Smooth muscle cell (in vitro differentiated cells): Measurements from ENCODE around the gene DMAP1. TPM values are rescaled to one million over a fixed set of nuclear protein-coding genes. Genes with fewer than 3 reads are reported as not detected.

Experiments
- DNase-seq: peaks from one replicate; lab custom pipeline; 2025; ENCODE audit not compliant: unreplicated experiment; lab: John Stamatoyannopoulos, UW
- H2AFZ ChIP-seq: fragments of 200-600 bp; sonication (generic); 2 replicates; pipeline ENCODE4 v1.6.0; 2016; ENCODE audit warnings: antibody characterized with exemption, low read depth, mild to moderate bottlenecking
- H3F3A ChIP-seq: fragments of 200-600 bp; sonication (generic); 2 replicates; pipeline ENCODE4 v1.6.0; 2017; ENCODE audit warnings: antibody characterized with exemption, low read depth
- H3K27ac ChIP-seq: fragments of 200-600 bp; sonication (generic); 2 replicates; pipeline ENCODE4 v1.5.1; 2016; ENCODE audit warnings: low read depth, mild to moderate bottlenecking
- H3K27me3 ChIP-seq: fragments of 200-600 bp; sonication (generic); 2 replicates; pipeline ENCODE4 v1.6.1; 2016; ENCODE audit warnings: low read depth, mild to moderate bottlenecking
- H3K36me3 ChIP-seq: fragments of 200-600 bp; sonication (generic); 2 replicates; pipeline ENCODE4 v1.5.1; 2016; ENCODE audit warnings: low read depth
- H3K4me1 ChIP-seq: fragments of 200-600 bp; sonication (generic); 2 replicates; pipeline ENCODE4 v1.5.1; 2016; ENCODE audit warnings: low read depth
- H3K4me2 ChIP-seq: fragments of 200-600 bp; sonication (generic); 2 replicates; pipeline ENCODE4 v1.6.0; 2016; ENCODE audit warnings: mild to moderate bottlenecking
- H3K4me3 ChIP-seq: fragments of 200-600 bp; sonication (generic); 2 replicates; pipeline ENCODE4 v1.5.1; 2016; ENCODE audit warnings: mild to moderate bottlenecking
- H3K79me2 ChIP-seq: fragments of 200-600 bp; sonication (generic); 2 replicates; pipeline ENCODE4 v1.6.0; 2016; ENCODE audit warnings: low read depth, mild to moderate bottlenecking
- H3K9ac ChIP-seq: fragments of 200-600 bp; sonication (generic); 2 replicates; pipeline ENCODE4 v1.6.0; 2016; ENCODE audit warnings: low read depth
- H3K9me3 ChIP-seq: fragments of 200-600 bp; sonication (generic); replicated peaks from 2 replicates; pipeline ENCODE4 v1.5.1; 2016; ENCODE audit warnings: low read depth
- H4K20me1 ChIP-seq: fragments of 200-600 bp; sonication (generic); 2 replicates; pipeline ENCODE4 v1.6.0; 2016; ENCODE audit warnings: low read depth
- CTCF ChIP-seq: fragments of 200-600 bp; sonication (generic); IDR thresholded peaks from 2 replicates; pipeline ENCODE4 v1.5.1; 2017; ENCODE audit warnings: borderline replicate concordance, mild to moderate bottlenecking, antibody characterized with exemption; ENCODE audit not compliant: insufficient read depth, poor library complexity, severe bottlenecking
- WGBS: methylation state at CpG from one replicate; pipeline ENCODE4 v1.1.7; 2016; ENCODE audit warnings: low lambda C conversion rate; 5-methylcytosine and 5-hydroxymethylcytosine counted together
- polyA plus RNA-seq: library from polyadenylated mRNA; unstranded; fragments of >200 nt; fragmentation: Nextera tagmentation; extraction: Ambion mirVana; gene quantifications from 2 replicates; pipeline ENCODE4 v1.2.1, GENCODE V29; 2016
- total RNA-seq: library from RNA; depleted of rRNA; stranded (reverse); fragments of >200 nt; gene quantifications from 2 replicates; pipeline ENCODE4 v1.2.3, GENCODE V29; 2014

The DMAP1 gene
- total and polyA plus RNA-seq, 2 experiments from 2014 or later, result 17.9 to 34.8 TPM

- Histone ChIP-seq H3K27me3 (no peaks in the 10 kb centered on the region), H3K4me3 (no peak overlapping the region), H3K79me2 (no peaks in the 10 kb centered on the region), H3K27ac (no peak overlapping the region), H3K4me2 (no peak overlapping the region), H3K9ac (no peak overlapping the region), H3K9me3 (no peaks in the 10 kb centered on the region), H3K36me3 (no peaks in the 10 kb centered on the region), H3F3A (no peaks in the 10 kb centered on the region), H4K20me1 (peaks cover 53% of the 10 kb centered on the region), H3K4me1 (no peaks in the 10 kb centered on the region), H2AFZ (no peak overlapping the region)
- no peak for TF ChIP-seq CTCF
- 94% methylated on average over 4 of the region's 4 CpGs for WGBS
- DNase-seq, result no peak
Measured at GRCh38 chr1:44254392-44254910, 41.2 kb downstream of the DMAP1 start.

DNA sequence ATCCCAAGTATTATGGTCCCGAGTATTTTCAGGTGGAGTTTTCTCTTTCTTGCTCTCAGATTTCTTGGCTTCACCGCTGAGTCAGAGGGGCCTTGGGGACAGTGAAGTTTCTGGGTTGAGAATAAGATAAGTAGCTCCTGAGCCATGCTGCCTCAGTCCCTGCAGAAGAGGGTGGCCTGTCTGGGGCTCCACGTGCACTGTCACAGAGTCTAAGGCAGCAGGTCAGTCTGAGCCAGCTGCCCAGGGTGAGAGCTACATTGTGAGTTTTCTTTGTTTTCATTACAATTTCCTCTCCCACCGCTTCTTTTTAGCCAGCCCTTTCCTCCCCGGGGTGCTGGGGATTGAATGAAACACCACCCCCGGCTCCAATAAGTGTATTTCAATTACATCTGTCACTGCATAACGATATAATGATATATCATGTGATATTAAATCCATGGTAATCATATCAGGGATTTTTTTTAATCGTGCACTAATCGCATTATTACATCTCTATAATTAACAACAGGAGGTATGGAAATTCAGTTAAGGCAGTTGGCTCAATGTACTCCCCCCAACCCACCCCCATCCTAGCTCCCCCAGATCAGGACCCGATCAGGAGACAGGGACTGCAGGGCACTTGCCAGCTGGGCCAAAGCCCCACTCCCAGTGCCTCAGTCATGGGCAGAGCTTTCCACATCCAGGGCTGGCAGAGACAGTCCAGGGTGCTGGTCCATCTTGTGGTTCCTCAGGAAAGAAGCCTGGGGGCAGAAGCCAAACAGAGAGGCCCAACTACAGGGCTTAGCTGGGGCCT, 43.7 kb downstream of the DMAP1 start:
- Histone ChIP-seq H3K4me2 (no peak overlapping the region), H3K4me1 (peaks cover 10% of the 10 kb centered on the region), H3K4me3 (no peak overlapping the region), H4K20me1 (peaks cover 29% of the 10 kb centered on the region), H3F3A (no peaks in the 10 kb centered on the region), H2AFZ (no peak overlapping the region), H3K36me3 (no peaks in the 10 kb centered on the region), H3K27me3 (no peaks in the 10 kb centered on the region), H3K9me3 (no peaks in the 10 kb centered on the region), H3K79me2 (no peaks in the 10 kb centered on the region), H3K27ac (no peak overlapping the region), H3K9ac (no peak overlapping the region)
- 97% methylated on average over 10 of the region's 10 CpGs for WGBS
- DNase-seq, result no peak
- no peak for TF ChIP-seq CTCF

DNA sequence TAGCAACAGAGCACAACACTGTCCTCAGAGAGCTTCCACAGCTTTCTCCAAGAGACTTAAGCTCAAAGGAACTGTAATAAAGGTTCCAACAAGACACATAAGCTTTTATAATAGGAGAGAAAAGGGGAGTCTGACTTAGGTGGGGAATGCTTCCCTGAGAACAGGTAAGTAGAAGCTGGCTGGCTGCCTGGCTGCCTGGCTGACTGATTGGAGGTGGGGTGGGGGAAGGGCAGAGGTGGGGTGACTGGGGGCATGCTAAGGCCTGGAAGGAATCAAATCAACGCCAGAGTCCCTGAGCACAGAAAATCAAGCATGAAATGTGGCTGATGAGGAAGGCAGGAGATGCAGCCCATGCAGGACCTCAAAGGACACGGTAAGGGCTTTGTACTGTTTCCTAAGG, 45.8 kb downstream of the DMAP1 start:
- no peak for TF ChIP-seq CTCF
- no peaks in the 10 kb centered on the region for H3K79me2 ChIP-seq
- H3K36me3 ChIP-seq, result no peaks in the 10 kb centered on the region
- 94% methylated on average over 2 of the region's 2 CpGs for WGBS
- H3K27me3 ChIP-seq, result no peaks in the 10 kb centered on the region
- H3K4me2 ChIP-seq, result no peak overlapping the region
- H3F3A ChIP-seq, result no peaks in the 10 kb centered on the region
- H3K27ac ChIP-seq, result no peak overlapping the region
- no peak overlapping the region for H2AFZ ChIP-seq
- no peaks in the 10 kb centered on the region for H3K9me3 ChIP-seq
- no peak overlapping the region for H3K9ac ChIP-seq
- peaks cover 14% of the 10 kb centered on the region for H3K4me1 ChIP-seq
- peaks cover 24% of the 10 kb centered on the region for H4K20me1 ChIP-seq
- no peak for DNase-seq
- H3K4me3 ChIP-seq, result no peak overlapping the region

DNA sequence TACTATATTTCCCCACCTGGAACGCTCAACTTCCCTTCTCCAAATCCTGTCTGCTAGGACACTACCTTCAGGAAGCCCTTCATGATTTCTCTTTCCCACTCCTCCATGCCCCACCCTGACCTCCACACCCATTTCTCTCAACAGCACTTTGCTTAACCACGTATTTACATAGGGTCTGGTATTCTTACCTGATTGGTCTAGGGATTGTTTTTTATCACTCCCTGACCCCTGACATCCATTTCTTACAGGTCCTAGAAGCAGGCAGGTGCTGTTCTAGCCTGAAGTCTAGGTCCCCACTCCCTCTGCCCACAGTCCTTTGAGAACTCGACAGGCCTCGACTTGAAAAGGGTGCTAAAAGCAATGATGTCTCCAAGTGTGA, 47.5 kb downstream of the DMAP1 start:
- Histone ChIP-seq H3K9ac (no peak overlapping the region), H3K79me2 (no peaks in the 10 kb centered on the region), H3K4me2 (no peak overlapping the region), H3K4me1 (peaks cover 14% of the 10 kb centered on the region), H4K20me1 (peaks cover 41% of the 10 kb centered on the region), H3K36me3 (no peaks in the 10 kb centered on the region), H3K27ac (no peak overlapping the region), H3K9me3 (no peaks in the 10 kb centered on the region), H2AFZ (no peak overlapping the region), H3K4me3 (no peak overlapping the region), H3K27me3 (no peaks in the 10 kb centered on the region), H3F3A (no peaks in the 10 kb centered on the region)
- no peak for DNase-seq
- 87% methylated on average over 4 of the region's 4 CpGs for WGBS
- no peak for TF ChIP-seq CTCF
